PC-3 (cell line): ENCODE data around the gene EPS8. TPM values are rescaled to one million over a fixed set of nuclear protein-coding genes. Genes with fewer than 3 reads are reported as not detected.

ENCODE experiments used
- ATAC-seq: fragments of 200-7000 bp; cut with Tn5 transposase; 2 replicates; pipeline ENCODE4 v1.9.1; 2020; ENCODE audit warnings: mild to moderate bottlenecking, moderate library complexity
- BruUV-seq: library from RNA; stranded (reverse); fragments of 400-500 nt; replicated peaks from 2 replicates; lab custom pipeline; 2021; lab: Mats Ljungman, UMichigan
- CTCF ChIA-PET: fragments of 300-600 bp; sonication (Branson Sonifier 250); formaldehyde crosslinking; loops from one replicate; lab custom pipeline; 2022; ENCODE audit warnings: antibody characterized with exemption; lab: Charles Lee
- POLR2A ChIA-PET: fragments of 300-600 bp; sonication (Branson Sonifier 250); formaldehyde crosslinking; loops from one replicate; lab custom pipeline; 2022; ENCODE audit warnings: antibody characterized with exemption; ENCODE audit not compliant: unreplicated experiment; lab: Charles Lee
- DNase-seq: peaks from one replicate; pipeline ENCODE4 v3.0.0-alpha.2; 2015
- H2AFZ ChIP-seq: fragments of 300-600 bp; sonication (generic); 2 replicates; pipeline ENCODE4 v1.6.0; 2016; ENCODE audit warnings: antibody characterized with exemption, low read length
- H3F3A ChIP-seq: fragments of 300-600 bp; sonication (generic); one replicate; pipeline ENCODE4 v1.6.0; 2017; ENCODE audit warnings: antibody characterized with exemption, low read length, control low read depth, mild to moderate bottlenecking; ENCODE audit not compliant: unreplicated experiment
- H3K27ac ChIP-seq: fragments of 300-600 bp; sonication (generic); 2 replicates; pipeline ENCODE4 v1.5.1; 2016; ENCODE audit warnings: mild to moderate bottlenecking, low read length
- H3K27me3 ChIP-seq: fragments of 300-600 bp; sonication (generic); 2 replicates; pipeline ENCODE4 v1.6.1; 2016; ENCODE audit warnings: low read length, mixed read lengths
- H3K36me3 ChIP-seq: fragments of 300-600 bp; sonication (generic); 2 replicates; pipeline ENCODE4 v1.6.1; 2016; ENCODE audit warnings: low read depth, mixed run types, low read length, mixed read lengths
- H3K4me1 ChIP-seq: fragments of 300-600 bp; sonication (generic); 2 replicates; pipeline ENCODE4 v1.5.1; 2016; ENCODE audit warnings: low read length; ENCODE audit not compliant: insufficient read depth
- H3K4me2 ChIP-seq: fragments of 300-600 bp; sonication (generic); 2 replicates; pipeline ENCODE4 v1.6.0; 2016; ENCODE audit warnings: low read length
- H3K4me3 ChIP-seq: fragments of 300-600 bp; sonication (generic); 2 replicates; pipeline ENCODE4 v1.5.1; 2016; ENCODE audit warnings: mild to moderate bottlenecking, low read length, mixed read lengths
- H3K79me2 ChIP-seq: fragments of 300-600 bp; sonication (generic); 2 replicates; pipeline ENCODE4 v1.6.1; 2017; ENCODE audit warnings: low read length, mixed read lengths
- H3K9ac ChIP-seq: fragments of 300-600 bp; sonication (generic); 2 replicates; pipeline ENCODE4 v1.6.0; 2016; ENCODE audit warnings: mild to moderate bottlenecking, low read length
- H3K9me2 ChIP-seq: fragments of 300-600 bp; sonication (generic); replicated peaks from 2 replicates; pipeline ENCODE4 v1.6.1; 2016; ENCODE audit warnings: mixed run types, low read length, mixed read lengths
- H3K9me3 ChIP-seq: fragments of 300-600 bp; sonication (generic); 2 replicates; pipeline ENCODE4 v1.6.1; 2016; ENCODE audit warnings: low read length, mixed read lengths
- H4K20me1 ChIP-seq: fragments of 300-600 bp; sonication (generic); 2 replicates; pipeline ENCODE4 v1.6.1; 2016; ENCODE audit warnings: low read length, mixed read lengths
- EZH2 ChIP-seq: fragments of 300-600 bp; sonication (generic); IDR thresholded peaks from one replicate; pipeline ENCODE4 v1.6.1; 2017; ENCODE audit warnings: antibody characterized with exemption, mild to moderate bottlenecking, low read length; ENCODE audit not compliant: unreplicated experiment
- EZH2phosphoT487 ChIP-seq: fragments of 300-600 bp; sonication (generic); IDR thresholded peaks from 2 replicates; pipeline ENCODE4 v1.6.1; 2018; ENCODE audit warnings: mild to moderate bottlenecking, antibody characterized with exemption, low read length, borderline replicate concordance
- intact Hi-C: fragments of 100-400 bp; cut with micrococcal nuclease; formaldehyde crosslinking; loops from 2 replicates; pipeline ENCODE4 v1.9.0; 2023
- total RNA-seq: library from RNA; depleted of rRNA; stranded (reverse); fragments of >200 nt; gene quantifications from 2 replicates; pipeline ENCODE4 v1.2.3, GENCODE V29; 2014
- TF ChIP-seq, protein P1 (sequence below): fragments of 300-600 bp; sonication (generic); conservative IDR thresholded peaks from 2 replicates; pipeline ENCODE4 v1.5.1; 2017; ENCODE audit warnings: antibody characterized with exemption, low read depth, mild to moderate bottlenecking, low read length

The EPS8 gene
- total RNA-seq, 1 experiment from 2014 or later = 47.4 TPM

DNA sequence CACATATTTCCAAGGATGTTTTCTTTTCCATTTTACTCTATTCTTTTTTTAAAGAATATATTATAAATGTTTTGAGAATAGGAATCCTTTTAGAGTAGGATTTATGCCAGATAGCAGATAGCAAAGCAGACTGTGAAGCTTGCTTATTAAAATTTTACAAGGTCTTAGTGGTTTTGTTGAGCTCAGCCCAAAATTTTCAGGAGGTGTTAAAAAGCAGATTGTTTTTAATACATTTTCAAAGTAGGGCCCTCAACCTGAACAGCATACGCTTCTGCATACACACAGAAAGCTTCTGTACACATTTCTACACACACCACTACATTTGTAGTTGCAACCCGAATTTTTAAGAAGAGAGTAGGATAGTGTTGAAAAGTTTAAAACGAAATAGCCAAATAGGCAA is 151.0 kb downstream of the EPS8 start:
- Histone ChIP-seq H2AFZ (no peak overlapping the region), H3K9me3 (no peaks in the 10 kb centered on the region), H3K4me3 (no peak overlapping the region), H3K79me2 (no peaks in the 10 kb centered on the region), H3K9ac (peak overlapping the region; percentile 65), H4K20me1 (no peaks in the 10 kb centered on the region), H3K27ac (peak overlapping the region; percentile 92), H3K27me3 (no peaks in the 10 kb centered on the region), H3K36me3 (peaks cover 10% of the 10 kb centered on the region), H3K4me2 (0 out of 2 replicates have a peak overlapping the region, but pooled peaks have one; percentile 53), H3K9me2 (no peaks in the 10 kb centered on the region), H3F3A (no peaks in the 10 kb centered on the region), H3K4me1 (peaks cover 49% of the 10 kb centered on the region)
- CTCF ChIA-PET = interaction anchor here (1.4 kb wide), 1 partner anchor 48 kb away, joined by 5 read pairs; no protein-coding TSS in a partner anchor
- intact Hi-C loops = loop anchor here (5.0 kb wide), 3 partner anchors 64 to 144 kb away; no protein-coding TSS in a partner anchor
- DNase-seq = no peak
- BruUV-seq = no TSS peak
- POLR2A ChIA-PET = interaction anchor here (0.7 kb wide), 1 partner anchor 750 kb away, joined by 3 read pairs; no protein-coding TSS in a partner anchor
- TF ChIP-seq, protein P1, sequence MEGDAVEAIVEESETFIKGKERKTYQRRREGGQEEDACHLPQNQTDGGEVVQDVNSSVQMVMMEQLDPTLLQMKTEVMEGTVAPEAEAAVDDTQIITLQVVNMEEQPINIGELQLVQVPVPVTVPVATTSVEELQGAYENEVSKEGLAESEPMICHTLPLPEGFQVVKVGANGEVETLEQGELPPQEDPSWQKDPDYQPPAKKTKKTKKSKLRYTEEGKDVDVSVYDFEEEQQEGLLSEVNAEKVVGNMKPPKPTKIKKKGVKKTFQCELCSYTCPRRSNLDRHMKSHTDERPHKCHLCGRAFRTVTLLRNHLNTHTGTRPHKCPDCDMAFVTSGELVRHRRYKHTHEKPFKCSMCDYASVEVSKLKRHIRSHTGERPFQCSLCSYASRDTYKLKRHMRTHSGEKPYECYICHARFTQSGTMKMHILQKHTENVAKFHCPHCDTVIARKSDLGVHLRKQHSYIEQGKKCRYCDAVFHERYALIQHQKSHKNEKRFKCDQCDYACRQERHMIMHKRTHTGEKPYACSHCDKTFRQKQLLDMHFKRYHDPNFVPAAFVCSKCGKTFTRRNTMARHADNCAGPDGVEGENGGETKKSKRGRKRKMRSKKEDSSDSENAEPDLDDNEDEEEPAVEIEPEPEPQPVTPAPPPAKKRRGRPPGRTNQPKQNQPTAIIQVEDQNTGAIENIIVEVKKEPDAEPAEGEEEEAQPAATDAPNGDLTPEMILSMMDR = no peak
- no peak for TF ChIP-seq EZH2
- TF ChIP-seq EZH2phosphoT487 = no peak
- ATAC-seq = peak; percentile 53

DNA sequence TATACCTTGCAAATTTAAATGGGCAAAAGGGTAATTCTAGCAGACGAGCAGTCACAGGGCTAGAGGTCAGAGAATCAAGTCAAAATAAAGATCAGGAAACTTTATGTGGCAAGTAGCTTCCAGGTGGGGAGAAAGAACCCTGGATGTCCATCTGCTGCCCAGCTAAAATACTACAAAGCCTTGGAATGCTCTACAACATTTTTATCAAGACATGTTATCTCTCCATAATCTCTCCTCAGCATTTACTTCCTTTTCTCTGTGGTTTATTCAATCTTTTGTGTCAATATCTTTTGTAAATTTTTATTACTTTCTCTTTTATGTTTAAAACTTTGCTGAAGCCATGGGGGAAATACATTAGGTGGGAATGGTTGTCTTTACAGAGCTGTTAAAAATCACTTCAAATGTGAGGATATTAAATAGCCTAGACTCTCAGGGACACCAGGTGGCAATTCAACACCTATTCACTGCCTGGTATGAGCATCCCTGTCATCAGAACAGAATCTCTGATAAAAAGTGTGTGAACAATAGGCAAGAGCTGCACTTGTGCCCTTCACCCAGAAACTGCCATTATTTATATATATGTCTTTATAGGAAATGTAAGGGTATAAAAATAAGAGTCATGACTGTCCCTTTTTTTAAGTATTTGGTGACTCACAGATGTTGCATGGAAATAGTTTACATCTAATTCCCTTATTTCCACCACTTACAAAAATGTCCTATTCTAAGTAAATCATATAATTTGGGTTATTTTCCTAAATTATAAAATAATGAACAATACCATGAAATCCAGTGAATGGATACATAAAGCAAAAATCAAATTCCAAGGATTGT is 152.9 kb downstream of the EPS8 start:
- H3K9ac ChIP-seq = peak overlapping the region; percentile 65
- peak; percentile 48 for ATAC-seq
- peak overlapping the region; percentile 53 for H3K4me2 ChIP-seq
- peak; percentile 33 for DNase-seq
- H2AFZ ChIP-seq = no peak overlapping the region
- intact Hi-C loops = loop anchor here (5.0 kb wide), 3 partner anchors 66 to 146 kb away; no protein-coding TSS in a partner anchor
- no peak overlapping the region for H3K4me3 ChIP-seq
- no peaks in the 10 kb centered on the region for H3K79me2 ChIP-seq
- H3K9me2 ChIP-seq = no peaks in the 10 kb centered on the region
- CTCF ChIA-PET = interaction anchor here (0.6 to 0.7 kb wide), 2 partner anchors 52 to 152 kb away, joined by 3 read pairs; partner anchors contain the start of gene EPS8
- H4K20me1 ChIP-seq = no peaks in the 10 kb centered on the region
- H3K27me3 ChIP-seq = no peaks in the 10 kb centered on the region
- TF ChIP-seq EZH2phosphoT487 = no peak
- TF ChIP-seq EZH2 = no peak
- TF ChIP-seq, protein P1 = no peak; the same call in 1 of the 2 replicates
- peaks cover 10% of the 10 kb centered on the region for H3K36me3 ChIP-seq
- H3K4me1 ChIP-seq = peaks cover 57% of the 10 kb centered on the region
- peak overlapping the region; percentile 92 for H3K27ac ChIP-seq
- no peaks in the 10 kb centered on the region for H3K9me3 ChIP-seq
- POLR2A ChIA-PET = no interaction called here
- no TSS peak for BruUV-seq
- no peaks in the 10 kb centered on the region for H3F3A ChIP-seq
